Endometrial microvascular endothelial cells (primary cell): Measurements from ENCODE around the gene ZNF385A. TPM values are rescaled to one million over a fixed set of nuclear protein-coding genes. Genes with fewer than 3 reads are reported as not detected.
"Not testable (repeated sequence)": the region's sequence is repeated elsewhere in the genome, so short reads cannot be mapped to it uniquely, and the experiment has no call there.

Source experiments
- in situ Hi-C: cut with HindIII; loops from 2 replicates; pipeline ENCODE4 v1.10.0; 2017; ENCODE audit warnings: low sequenced_read_pairs, low pct_unique_long_range_greater_than_20kb; ENCODE audit errors: inconsistent ontology term
- total RNA-seq: library from RNA; depleted of rRNA; stranded (reverse); fragments of >200 nt; gene quantifications from one replicate; pipeline ENCODE4 v1.2.3, GENCODE V29; 2015; ENCODE audit errors: inconsistent ontology term

ZNF385A gene
- total RNA-seq, 1 donor from 2014 or later, result 0.65 TPM

DNA sequence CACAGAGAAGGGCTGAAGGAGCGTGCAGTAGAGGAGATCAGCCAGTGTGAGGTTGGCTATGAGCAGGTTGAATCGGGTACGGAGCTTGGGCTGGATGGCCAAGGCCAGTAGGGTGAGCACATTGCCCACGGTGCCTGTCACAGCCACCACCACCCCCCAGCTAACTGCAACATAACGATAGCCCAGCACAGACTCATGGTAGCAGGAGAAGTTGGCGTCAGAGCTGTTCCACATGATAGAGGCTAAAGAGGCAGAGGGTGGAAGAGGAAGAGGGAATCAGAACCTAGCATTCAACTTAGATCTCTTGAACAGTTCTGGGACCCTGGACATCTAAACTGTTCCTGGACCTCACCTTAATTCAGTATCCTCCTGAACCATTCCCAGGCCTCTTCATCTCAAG is 20.9 kb downstream of the ZNF385A start:
- in situ Hi-C loops, result loop anchor here (5.0 kb wide), 1 partner anchor 146 kb away; no protein-coding TSS in a partner anchor

GRCh38 chr12:54363047-54363446 is 21.5 kb downstream of the ZNF385A start:
- in situ Hi-C loops, result loop anchor here (5.0 kb wide), 1 partner anchor 146 kb away; no protein-coding TSS in a partner anchor

GRCh38 chr12:54360717-54361456 is 23.6 kb downstream of the ZNF385A start:
- in situ Hi-C loops, result loop anchor here (5.0 kb wide), 1 partner anchor 144 kb away; no protein-coding TSS in a partner anchor

GRCh38 chr12:54359762-54360351 is 24.7 kb downstream of the ZNF385A start:
- in situ Hi-C loops, result loop anchor here (5.0 kb wide), 1 partner anchor 143 kb away; no protein-coding TSS in a partner anchor

DNA sequence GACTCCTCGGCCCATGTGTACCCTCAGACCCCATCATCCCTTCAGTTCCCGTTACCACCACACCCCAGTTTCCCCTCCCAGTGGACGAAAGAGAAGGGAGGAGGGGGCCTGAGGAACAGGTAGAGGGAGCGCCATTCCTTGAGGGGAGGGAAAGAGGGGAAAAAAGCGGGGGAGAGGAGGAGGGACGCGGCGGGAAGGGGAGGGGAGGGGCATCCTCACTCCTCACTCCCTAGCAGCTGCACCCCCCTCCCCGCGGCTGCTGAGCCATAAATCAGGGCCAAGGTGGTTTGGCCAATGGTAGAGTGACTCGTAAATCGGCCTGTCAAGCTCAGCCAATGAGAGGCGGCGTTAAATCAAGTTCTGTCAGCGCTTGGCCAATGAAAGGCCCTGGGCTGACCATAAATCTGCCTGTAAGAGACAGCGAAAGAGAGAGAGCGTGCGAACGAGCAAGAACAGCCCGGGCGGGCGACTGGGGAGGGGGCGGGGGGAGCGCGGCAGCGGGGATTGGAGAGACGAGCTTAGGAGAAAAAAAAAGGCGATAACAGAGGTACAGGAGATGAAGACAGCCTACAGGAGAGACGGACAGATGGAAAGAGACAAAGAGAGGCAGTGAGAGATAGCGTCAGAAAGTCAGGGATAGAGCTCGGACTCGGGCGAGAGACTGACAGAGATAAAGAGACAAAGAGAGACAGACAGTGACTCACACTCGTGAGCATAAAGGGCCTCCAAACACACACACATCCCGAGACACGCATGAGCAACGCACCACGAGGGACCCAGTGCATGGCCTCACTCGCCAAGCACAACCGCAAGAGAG is 25.4 kb downstream of the ZNF385A start:
- in situ Hi-C loops, result no loop called here

- in situ Hi-C loops, result no loop called here
These were observed 26.2 kb downstream of the ZNF385A start for GRCh38 chr12:54358191-54358944.

DNA sequence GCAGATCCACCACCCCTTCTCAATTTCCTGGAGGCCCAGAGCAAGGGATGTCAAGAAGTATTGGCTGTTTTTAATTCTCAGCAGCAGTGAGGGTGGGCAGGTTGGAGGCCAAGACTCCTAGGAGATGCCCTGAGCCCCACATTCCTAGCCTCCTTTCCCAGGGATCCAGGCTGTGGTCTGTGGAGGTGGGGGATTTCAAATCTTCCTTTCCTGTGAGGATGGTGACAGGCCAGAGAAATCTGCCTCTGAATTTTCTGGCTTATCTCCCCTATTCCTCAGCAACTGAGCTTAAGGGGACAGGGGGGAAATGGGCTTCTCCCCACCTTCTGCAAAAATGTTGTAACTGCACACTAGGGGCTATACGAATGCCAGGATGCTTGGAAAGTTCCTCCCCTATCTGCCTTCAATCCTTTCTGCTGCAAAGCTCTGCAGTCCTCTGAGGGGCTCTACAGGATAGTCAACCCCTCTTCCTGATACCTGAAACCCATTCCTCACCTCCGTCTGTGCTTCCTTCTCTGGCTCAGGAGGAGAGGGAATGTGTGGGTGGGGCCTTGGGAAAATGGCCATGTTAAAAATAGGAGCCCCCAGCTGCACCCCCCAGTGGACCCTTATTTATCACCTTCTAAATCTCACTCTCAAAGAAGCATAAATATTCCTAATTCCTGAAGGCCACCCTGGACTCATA is 26.9 kb downstream of the ZNF385A start:
- in situ Hi-C loops, result no loop called here

DNA sequence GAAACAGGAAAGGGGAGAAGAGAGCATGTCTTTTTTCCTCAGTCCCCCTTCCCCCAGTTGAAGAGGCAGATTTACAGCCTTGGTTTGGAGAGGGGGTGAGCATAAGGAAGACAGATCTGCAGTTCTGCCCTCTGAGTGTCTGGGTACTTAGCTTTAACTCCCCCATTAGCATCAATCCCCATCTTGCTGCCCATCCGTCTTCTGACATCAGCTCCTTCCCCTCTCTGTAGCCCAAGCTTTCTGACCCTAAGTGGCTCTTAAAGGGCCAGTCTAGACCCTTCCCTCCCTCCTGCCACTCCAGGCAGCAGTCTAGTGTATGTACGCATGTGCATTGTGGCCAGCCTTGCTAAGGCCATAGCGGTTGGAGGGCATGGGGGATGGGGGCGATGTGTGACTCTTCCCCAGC is 27.6 kb downstream of the ZNF385A start:
- in situ Hi-C loops, result no loop called here

GRCh38 chr12:54356228-54356627 is 28.3 kb downstream of the ZNF385A start:
- in situ Hi-C loops, result no loop called here

DNA sequence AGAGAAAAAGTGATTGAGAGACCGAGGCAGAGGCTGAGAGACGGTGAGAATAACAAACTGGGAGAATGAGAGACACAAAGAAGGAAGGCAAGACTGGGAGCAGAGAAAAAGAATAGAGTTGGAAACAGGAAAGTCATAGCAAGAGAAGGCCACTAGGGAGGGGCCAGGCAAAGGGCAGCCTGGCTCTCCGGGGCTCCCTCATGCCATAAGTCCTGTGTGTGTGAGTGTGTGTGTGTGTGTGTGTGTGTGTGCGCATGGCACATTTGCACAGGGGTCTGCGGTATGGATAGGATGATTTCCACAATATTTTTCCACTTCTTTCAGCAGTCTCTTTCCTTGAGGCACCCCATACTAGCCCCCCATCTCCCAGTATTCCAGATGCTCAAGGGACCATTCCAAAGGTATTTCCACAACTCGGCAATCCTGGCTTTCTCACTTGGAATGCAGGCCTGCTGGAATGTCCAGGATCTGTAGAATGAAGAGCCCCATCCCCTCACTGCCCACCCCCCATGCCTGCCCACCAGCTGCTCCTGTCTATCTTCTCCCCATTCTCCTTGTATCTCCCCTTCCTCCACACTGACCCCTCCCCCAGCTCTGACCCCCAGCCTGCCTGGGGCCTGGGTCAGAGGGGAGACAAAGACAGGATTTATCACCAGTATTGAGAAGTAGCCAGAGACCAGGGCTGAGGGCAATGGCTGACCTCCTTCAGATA is 29.3 kb downstream of the ZNF385A start:
- in situ Hi-C loops, result no loop called here

- in situ Hi-C loops, result not testable (repeated sequence)
These were observed 30.3 kb downstream of the ZNF385A start for GRCh38 chr12:54354271-54354670.

GRCh38 chr12:54352891-54353874 is 31.4 kb downstream of the ZNF385A start:
- in situ Hi-C loops, result no loop called here

DNA sequence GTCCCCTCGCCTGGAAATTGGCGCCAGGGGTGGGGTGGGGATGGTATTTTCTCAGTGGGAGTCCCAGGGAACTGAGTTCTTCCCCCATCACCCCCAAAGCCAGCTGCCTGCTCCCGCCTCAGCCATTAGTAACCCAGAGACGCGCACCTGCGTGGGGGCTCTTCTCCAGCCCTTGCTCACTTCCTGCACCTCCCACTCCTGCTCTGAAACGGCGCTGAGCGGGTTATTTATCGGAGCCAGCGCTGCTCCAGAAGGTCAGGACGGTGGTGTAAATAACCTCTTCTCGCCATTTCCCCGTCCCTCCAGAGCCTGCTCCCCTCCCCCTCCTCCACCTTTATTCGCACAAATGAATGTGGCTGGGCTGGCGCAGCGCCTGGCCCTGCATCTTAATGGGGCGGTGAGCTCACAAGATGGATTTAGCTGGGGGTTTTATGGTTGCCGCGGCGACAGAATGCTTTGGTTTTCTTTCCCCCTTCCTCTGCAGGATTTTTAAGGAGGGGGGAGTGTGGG is 32.5 kb downstream of the ZNF385A start:
- in situ Hi-C loops, result no loop called here

- in situ Hi-C loops, result no loop called here
These were observed 33.2 kb downstream of the ZNF385A start for GRCh38 chr12:54351341-54351740.

DNA sequence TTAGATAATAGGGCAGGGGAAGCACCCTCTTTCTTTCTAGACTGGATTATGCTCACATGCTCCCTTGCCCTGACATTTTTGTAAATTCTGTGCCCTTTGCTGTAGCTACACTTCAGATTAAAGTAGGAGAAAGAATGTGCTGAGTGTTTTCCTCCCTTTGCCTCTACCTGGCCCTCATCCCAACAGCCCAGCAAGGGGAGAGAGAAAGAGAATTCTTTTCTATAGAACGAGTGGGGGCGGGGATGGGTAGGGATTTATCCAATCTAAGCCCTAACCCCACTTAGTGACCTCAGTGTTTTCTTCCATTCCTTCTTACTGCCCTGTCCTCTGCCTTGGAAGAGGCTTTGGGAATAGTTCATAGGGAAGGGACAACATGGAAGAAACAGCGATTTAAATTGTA is 33.8 kb downstream of the ZNF385A start:
- in situ Hi-C loops, result no loop called here

DNA sequence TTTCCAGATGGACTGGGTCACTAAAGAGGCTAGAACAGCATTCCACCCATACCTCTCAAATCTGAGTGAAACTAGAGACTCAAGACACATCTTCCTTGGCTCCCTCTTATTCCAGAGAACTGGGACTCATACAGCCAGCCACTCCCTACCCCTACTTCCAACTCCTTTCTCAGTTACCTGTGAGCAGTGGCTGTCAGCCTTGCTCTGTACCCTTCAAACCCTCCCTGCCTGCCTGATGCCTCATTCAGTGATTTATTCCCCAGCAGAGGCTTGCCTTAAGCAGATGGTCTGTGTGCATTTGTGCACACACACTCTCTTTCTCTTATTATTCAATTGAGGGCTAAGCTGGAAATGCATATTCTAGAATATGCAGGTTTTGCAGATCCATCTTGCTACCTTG is 34.9 kb downstream of the ZNF385A start:
- in situ Hi-C loops, result no loop called here
